T-helper 1 cell (primary cell): Measurements from ENCODE around the gene GAS2.

Source experiments
- DNase-seq, 5 donors: peaks; one replicate each; pipeline ENCODE4 v3.0.0-alpha.2; 2012 to 2020

GAS2 gene

DNA sequence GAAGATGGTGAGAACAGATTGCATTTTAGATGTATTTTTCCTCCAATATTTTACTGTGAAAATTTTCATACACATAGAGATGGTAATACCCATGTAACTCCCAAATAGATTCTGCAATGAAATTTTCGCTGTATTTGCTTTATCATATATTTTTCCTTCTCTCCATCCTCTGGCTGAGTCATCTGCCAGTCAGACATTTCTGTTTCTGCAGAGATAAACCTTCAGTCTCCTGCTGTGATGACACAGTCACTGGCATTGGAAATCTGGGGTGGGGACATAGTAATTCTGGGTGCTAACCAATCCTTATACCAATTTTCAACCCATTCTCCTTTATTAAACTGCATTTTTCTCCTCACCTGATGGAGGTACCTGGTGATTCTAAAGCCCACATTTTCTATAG, 129.5 kb downstream of the GAS2 start:
- no peak for DNase-seq

DNA sequence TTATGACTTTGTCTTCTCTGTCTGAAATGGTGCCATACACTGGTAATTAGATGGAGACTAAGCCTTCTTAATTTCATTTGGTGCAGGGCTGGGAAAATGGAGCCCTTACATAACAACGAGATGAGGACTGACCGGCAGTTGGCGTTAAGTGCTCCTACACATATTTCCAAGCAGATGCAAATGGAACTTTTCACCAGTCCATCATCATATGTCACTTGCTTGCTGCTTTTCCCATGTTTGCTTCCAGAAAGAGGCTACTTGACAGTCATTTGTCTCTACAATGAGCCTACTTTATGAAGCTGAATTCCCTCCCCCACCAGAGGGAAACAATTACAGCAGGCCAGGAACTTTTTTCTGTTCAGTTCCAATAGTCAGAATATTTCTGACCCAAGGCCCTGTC, 130.6 kb downstream of the GAS2 start:
- DNase-seq = no peak

GRCh38 chr11:22798901-22799300, 132.5 kb downstream of the GAS2 start:
- no peak for DNase-seq

DNA sequence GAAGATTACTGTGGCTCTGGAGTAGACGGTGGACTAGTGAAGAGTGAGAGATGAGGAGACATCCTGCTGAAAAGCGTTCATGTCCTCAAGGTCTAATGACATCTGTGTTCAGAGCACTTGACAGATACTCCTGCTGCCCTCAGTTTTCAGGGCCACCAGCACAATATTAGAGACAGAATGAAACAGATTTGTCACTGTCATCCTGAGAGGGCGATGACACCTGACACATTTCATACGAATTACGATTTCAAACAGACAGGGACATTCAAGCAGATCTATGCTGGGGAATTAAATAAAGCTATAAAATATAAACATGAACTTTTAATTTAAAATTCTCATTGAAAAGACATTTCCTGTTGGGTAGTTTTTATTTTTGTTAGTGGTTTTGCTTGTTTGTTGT, 134.1 kb downstream of the GAS2 start:
- no peak for DNase-seq

- no peak for DNase-seq
These were observed 136.4 kb downstream of the GAS2 start for GRCh38 chr11:22802861-22803260.

DNA sequence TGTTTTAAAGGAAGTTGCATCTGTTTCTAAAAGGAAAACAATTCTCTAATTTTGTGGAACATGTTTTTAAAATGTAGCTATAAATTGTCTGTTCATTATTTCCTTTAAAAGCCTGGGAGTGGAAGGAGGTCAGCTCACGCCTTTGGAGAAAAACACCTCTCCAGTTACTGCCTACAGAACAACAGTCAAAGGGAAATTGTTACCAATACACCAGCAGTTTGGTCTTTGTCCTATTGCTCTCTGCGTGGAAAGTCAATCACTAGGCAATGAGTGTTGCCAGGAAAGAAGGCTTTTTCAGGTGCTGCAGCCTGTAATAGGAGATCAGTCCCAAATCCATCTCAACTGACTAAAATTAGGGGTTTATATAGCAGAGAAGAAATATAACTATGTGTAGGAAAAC, 141.0 kb downstream of the GAS2 start:
- DNase-seq = no peak

- DNase-seq = no peak
These were observed 141.6 kb downstream of the GAS2 start for GRCh38 chr11:22807855-22808570.

DNA sequence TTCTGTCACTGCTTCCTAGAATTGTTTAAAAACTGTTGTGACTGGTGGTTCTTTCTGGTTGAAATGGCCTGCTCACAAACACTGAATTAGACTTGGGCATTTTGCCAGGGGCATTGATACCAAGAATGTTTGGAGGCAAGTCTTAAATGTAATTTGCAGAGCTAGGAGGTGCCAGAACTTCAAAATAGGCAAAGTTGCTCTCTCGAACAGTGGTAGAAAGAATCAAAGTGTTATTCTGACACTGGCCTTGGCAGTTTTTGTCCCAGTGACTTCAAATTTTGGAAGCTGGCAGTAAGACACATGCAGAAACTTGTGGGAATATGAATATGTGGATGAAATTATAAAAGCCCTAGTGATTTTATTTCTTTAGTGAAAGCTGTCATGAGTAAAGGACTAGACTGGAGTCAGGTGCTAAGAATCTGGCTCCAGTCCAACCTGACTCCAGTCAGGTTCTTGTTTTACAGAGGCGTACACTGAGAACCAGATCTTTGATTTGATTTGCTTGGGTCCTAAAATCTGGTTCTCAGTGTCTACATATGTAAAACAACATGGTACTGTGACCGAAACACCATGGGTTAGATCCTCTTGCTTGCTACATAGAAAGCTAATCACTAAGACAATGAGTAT, 142.3 kb downstream of the GAS2 start:
- no peak for DNase-seq

GRCh38 chr11:22809893-22810292, 143.5 kb downstream of the GAS2 start:
- DNase-seq = no peak

DNA sequence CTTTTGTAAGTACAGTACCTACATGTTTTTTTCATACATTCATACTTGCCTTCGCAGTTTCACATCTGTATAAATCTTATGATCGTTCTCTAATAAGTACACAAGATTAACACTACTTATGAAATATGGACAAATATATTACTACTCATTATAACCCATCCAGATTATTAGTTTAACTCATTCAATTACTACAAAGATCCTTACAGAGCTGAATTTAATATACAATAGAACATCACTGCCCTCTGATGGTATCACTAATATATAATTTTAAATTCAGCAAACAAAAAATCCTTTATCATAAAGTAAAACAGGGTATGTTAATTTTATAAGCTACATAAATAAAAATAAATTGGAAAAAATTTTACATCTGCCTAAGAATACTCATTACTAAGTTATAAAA, 155.8 kb downstream of the GAS2 start:
- no peak for DNase-seq

- peak in 1 of 5 donors; percentile 1 for DNase-seq
These were observed 162.0 kb downstream of the GAS2 start for GRCh38 chr11:22828373-22828772.

GRCh38 chr11:22829231-22830081, 163.0 kb downstream of the GAS2 start, which contains the start of gene SVIP:
TSS of gene SVIP (minus strand) at chr11:22829801. CDS start at chr11:22829748, 53 bp downstream.
- DNase-seq = peak; percentile 84 to 92 (median 89)

- no peak for DNase-seq
These were observed 163.6 kb downstream of the GAS2 start for GRCh38 chr11:22830082-22830414.

- no peak for DNase-seq
These were observed 166.1 kb downstream of the GAS2 start for GRCh38 chr11:22832315-22833015.

DNA sequence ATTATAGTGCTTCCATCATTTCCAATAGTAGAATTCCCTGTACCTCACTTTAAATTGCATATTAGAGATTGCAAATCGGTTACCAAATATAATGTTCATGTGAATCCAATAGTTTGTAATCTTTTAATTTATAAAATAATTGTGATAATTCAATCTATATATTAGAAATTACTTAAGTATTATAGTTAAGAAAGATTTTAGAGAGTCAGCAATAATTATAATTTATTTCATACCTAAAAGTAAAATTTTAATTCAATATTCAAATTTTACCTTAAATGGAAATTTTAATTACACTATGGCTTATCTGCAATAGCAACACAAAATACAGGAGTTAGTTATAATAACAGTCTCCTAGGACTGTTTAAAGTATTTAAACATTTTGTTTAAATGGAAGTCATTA, 180.3 kb downstream of the GAS2 start:
- no peak for DNase-seq

- no peak for DNase-seq
These were observed 185.1 kb downstream of the GAS2 start for GRCh38 chr11:22851477-22851876.

DNA sequence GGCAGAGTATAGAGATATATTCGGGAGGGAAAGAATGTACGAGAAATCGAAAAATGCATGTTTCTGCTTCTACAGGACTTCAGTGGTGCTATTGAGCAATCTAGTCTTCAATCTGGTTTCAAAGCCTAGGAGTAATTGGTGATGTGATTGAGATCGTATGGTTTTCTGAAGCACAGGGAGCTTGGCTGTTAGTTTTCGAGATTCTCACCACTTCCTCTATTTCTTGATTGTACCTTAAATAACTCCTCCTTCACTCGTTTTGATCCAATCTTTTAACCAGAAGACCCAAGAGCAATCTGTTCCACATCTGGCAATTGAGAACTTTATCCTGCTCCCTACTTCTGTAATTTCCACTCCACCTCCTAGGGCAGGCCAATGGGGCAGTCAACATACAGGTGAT, 193.3 kb downstream of the GAS2 start:
- no peak for DNase-seq

GRCh38 chr11:22860241-22860640, 193.8 kb downstream of the GAS2 start, which contains the start of gene CCDC179:
TSS of gene CCDC179 (minus strand) at chr11:22860474. CDS start at chr11:22860421, 53 bp downstream.
- DNase-seq = no peak
